Measurements from ENCODE around the gene GMNC.

The GMNC gene

DNA sequence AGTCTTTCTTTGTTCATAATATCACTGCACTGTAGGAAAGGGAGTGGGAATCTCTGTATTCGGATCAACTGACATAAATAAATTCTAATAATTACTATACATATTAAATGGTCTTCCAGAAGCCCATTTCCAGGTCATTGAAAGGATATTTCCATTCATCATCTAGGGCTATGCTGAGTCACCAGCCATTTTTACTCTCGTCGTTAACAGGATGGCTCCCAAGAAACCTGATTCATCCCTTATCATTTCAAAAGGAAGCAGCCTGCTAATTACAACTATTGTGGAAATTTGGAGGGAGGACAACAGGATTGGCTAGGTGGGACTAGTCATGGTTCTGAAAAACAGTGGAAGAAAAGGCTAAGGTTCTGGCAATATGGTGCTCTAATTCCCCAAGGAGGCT lies 13.6 kb downstream of the GMNC start:
- no peak for DNase-seq

DNA sequence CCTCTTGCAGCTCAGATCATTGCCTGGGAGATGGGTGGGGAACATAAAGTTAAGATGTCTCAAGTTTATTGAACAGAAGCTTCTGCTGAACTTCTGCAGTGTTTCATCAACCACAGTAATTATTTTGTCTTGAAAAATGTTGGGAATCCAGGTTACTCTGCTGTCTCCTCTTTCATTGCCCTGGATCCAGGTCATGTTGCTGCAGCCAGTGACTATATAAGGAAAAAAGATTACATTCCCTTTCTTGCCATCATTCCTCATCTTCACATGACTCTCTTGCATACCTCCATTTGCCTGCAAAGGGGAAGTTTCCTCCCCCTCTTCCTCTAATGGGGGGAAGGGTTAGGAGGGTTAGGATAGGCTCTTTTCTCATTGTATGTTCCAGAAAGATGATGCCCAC lies 15.1 kb downstream of the GMNC start:
- DNase-seq, result no peak

DNA sequence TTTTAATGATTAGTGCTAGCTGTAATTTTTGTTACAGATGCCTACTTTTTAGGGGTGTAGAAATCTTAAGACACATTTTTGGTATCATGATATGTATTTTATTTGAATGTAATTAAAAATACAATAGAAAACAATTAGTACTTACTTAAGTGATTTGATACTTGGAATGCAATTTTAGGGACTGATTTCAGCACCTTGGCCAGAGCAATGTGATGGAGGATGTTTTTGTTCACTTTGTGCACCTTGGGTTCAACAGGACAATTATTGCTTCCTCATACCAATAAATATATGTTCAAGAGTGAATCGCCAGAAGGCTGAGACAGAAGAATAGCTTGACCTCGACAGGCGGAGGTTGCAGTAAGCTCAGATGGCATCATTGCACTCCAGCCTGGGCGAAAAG lies 22.3 kb downstream of the GMNC start:
- no peak for DNase-seq

DNA sequence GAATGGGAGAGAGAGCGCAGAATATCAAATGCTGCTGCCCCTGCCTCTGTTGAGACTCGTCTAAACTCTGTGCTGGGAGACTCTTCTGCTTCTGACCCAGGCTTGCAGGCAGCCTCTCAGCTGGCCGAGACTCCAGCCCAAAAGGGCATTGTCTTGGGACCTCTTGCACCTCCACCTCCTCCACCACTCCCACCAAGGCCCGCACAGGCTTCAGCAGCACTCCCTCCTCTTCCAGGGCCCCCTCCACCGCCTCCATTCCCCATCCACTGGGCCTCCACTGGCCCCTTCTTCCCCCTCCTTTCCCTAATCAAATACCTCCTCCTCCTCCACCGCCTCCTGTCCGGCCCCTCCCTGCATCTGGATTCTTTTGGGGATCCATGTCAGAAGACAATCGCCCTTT lies 31.3 kb downstream of the GMNC start:
- DNase-seq, result no peak

DNA sequence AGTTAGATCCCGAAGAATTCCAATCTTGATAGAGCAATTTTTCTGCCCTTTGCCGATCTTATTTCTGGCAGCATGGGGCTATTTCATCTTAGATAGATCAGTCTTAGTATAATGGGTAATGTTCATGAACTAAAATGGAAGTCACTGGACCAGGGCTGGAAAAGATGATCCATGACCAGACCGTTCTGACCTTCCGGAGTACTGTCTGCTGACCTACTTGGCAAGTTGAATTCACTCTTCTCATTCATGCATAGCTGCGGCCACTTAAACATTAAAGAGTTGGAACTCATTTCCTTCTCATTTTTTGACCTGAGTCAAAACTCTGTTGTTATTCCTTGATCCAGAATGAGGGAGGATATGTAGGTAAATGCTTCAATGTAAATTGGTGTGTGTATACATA lies 32.5 kb downstream of the GMNC start:
- DNase-seq, result no peak

DNA sequence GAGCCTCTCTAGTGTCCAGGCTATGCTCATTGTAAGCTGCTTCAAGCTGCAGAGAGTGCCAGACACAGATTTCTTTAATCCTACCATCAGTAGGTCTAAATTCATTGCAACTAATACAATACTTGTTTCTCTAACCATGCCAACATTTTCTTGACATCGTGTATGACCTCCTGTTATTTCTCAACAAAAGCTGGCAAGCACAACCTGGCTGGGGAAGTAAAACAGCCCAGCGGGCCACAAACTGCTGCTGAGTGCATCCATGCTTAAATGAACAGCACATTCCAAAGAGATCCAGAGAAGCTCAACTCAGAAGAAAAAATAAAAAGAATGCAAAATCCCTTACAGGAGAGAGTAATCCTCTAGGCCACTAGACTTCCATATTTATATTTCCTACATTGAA lies 36.5 kb downstream of the GMNC start:
- DNase-seq, result no peak

DNA sequence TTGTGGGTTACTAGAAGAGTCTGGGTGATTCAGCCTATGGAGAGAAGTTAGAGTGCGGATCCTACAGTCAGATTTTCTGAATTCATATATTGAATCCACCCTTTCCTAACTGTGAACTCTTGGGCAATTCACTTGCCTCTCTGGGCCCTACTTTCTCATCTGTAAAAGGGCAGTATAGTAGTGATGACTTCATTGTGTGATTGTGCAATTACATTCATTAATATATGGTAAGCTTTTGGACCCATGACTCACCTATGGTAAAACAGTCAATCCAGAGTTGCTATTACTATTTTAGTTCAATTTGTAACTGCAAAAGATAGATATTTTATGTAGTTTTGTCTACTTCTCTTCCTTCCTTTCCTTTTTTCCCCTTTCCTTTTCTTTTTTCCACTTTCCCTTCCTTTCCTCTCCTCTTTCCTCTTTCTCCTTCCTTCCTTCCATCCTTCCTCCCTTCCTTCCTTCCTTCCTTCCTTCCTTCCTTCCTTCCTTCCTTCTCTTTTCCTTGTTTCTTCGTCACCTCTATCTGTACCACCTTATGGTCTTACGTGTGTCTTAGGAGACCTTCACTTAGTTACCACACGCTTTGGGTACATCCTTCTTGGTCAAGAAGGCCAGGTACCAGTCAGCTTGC lies 37.0 kb downstream of the GMNC start:
- no peak for DNase-seq

DNA sequence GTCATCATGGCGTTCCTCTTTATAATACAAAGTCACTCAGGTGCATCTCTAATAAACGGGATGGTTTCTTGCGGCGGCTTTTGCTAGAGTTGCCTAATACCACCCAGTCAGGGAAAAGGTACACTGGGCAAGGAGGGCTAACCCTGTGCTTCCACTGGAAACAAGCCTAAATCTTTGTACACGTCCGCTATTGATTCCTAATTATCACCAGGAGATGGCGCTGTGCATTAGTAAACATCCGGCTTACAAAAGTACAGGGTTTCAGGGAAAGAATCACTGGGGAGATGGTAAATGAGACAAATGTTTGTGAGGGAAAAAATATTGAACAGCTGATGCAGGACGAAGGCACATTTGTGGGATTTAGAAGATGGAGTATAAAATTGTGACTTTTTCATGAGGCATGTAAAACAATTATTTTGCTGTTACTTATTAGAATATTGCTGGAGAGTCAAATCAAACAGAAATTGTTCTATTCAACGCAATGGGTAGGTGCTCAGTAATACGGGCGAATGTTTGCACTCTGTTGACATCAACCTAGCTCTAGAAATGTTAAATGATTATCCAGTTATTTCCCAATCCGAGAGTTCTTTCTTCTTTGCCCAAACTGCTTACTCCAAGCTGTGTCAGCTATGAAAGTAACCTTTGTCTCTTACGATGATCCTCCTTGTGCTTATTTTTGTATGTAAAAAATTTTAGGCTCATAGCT lies 50.6 kb downstream of the GMNC start:
- DNase-seq, result no peak

DNA sequence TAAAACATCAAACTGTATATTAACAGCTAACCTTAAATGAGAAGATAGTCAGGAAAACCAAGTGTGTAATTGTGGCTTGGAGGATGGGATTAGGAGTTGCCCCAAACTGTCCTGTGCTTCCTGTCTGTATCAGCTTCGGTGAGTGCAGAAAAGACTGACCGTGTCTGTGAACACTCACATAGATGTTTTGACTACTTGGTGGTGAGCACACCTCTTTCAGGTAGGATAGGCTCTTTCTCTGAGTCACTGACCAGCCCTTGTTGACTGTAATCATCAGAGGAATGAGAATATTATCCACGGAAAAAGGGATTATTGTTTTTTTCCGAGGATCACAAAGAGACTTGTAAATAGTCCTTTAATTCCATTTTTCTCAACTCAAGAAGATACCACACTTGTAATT lies 51.5 kb downstream of the GMNC start:
- no peak for DNase-seq

DNA sequence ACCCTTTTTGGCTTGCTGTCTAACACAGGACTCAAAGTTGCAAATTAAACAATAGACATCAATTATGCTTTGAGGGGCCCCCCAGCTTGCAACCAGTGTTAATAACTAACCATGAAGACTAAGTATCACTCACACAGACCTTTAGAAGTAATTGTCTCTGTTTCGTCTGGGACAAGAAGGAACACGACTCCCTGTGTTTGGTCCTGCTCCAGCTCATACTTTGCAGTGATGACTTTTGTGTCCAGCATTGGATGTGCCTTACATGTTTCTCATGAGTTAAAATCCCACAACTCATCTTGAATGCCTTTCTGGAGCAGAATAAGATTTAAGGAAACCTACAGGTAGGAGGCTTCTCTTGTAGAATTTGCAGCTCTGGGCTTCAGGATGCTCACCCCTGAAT lies 53.1 kb downstream of the GMNC start:
- DNase-seq, result no peak

DNA sequence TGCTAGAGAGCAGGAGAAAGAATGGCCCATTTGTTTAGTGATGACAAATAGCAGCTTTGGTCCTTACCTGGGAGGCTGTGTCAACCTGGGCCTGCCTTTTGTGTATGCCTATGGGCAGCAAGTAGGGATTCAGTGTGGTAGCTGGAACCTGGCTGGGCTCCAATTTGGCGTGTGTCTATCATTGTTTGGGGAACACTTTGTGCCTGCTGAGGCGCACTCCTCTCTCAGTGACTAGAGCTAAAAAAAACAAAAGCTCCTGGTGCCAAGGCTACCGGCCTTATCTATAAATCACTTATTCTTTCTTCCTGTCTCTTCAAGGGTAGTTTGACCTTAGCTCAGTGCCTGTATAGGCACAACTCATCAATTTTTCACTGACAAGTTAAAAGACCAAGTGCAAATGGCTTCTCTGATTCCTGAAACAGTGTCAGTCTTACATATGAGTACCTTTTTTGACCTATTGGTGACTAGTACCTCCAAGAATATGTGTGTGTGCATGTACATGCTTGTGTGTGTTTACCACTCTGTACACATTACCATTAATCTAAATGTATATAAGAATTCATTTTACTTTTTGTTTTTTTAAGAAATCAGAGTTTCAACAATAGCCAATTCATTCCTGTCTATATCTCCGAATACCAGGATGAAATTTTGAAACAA lies 54.6 kb downstream of the GMNC start:
- DNase-seq, result no peak
